HepG2 (cell line): ENCODE results near the gene ADM5. TPM values are rescaled to one million over a fixed set of nuclear protein-coding genes. Genes with fewer than 3 reads are reported as not detected.

Source experiments
- AKNA ChIP-seq: sonication (generic); formaldehyde crosslinking; IDR thresholded peaks from 2 replicates; pipeline ENCODE4 v1.4.0; 2020; ENCODE audit warnings: missing genetic modification reagents, borderline replicate concordance
- ATF2 ChIP-seq: sonication (generic); formaldehyde crosslinking; IDR thresholded peaks from 2 replicates; pipeline ENCODE4 v1.4.0; 2020; ENCODE audit warnings: missing genetic modification reagents
- CHCHD3 ChIP-seq: sonication (generic); formaldehyde crosslinking; IDR thresholded peaks from 2 replicates; pipeline ENCODE4 v1.8.0; 2022; ENCODE audit warnings: mild to moderate bottlenecking, missing genetic modification reagents, moderate library complexity
- ETV6 ChIP-seq: sonication (generic); formaldehyde crosslinking; conservative IDR thresholded peaks from 2 replicates; pipeline ENCODE4 v1.4.0; 2020; ENCODE audit warnings: missing genetic modification reagents
- HOMEZ ChIP-seq: IDR thresholded peaks from 2 replicates; pipeline ENCODE4 v1.6.1; 2016; ENCODE audit warnings: low read depth
- PCBP2 ChIP-seq: fragments of 200-400 bp; formaldehyde crosslinking; optimal IDR thresholded peaks from 2 replicates; pipeline ENCODE3; 2018; ENCODE audit warnings: low read length, low read depth; ENCODE audit not compliant: poor library complexity, severe bottlenecking
- RBFOX2 ChIP-seq: fragments of 200-400 bp; formaldehyde crosslinking; IDR thresholded peaks from 2 replicates; pipeline ENCODE4 v1.6.1; 2017; ENCODE audit warnings: low read depth, mild to moderate bottlenecking, low read length
- RFX5 ChIP-seq: IDR thresholded peaks from 2 replicates; pipeline ENCODE4 v1.6.1; 2011; ENCODE audit warnings: low read depth, low read length, improper control_type of control experiment
- ZBTB10 ChIP-seq: sonication (generic); formaldehyde crosslinking; IDR thresholded peaks from 2 replicates; pipeline ENCODE4 v1.4.0; 2020; ENCODE audit warnings: missing genetic modification reagents, borderline replicate concordance
- ZBTB26 ChIP-seq: IDR thresholded peaks from 2 replicates; pipeline ENCODE4 v1.6.1; 2016; ENCODE audit warnings: missing compliant biosample characterization, missing genetic modification reagents, borderline replicate concordance
- ZNF225 ChIP-seq: sonication (generic); formaldehyde crosslinking; IDR thresholded peaks from 2 replicates; pipeline ENCODE4 v1.4.0; 2020; ENCODE audit warnings: mild to moderate bottlenecking, missing genetic modification reagents
- ZNF33A ChIP-seq: sonication (generic); formaldehyde crosslinking; IDR thresholded peaks from 2 replicates; pipeline ENCODE4 v1.5.1; 2020; ENCODE audit warnings: missing genetic modification reagents, mild to moderate bottlenecking, moderate library complexity, borderline replicate concordance
- ZNF550 ChIP-seq: sonication (generic); formaldehyde crosslinking; IDR thresholded peaks from 2 replicates; pipeline ENCODE4 v1.4.0; 2020; ENCODE audit warnings: mild to moderate bottlenecking, missing genetic modification reagents, borderline replicate concordance
- ZNF768 ChIP-seq: sonication (generic); formaldehyde crosslinking; IDR thresholded peaks from 2 replicates; pipeline ENCODE4 v1.4.0; 2020; ENCODE audit warnings: missing genetic modification reagents
- ZNF775 ChIP-seq: sonication (generic); formaldehyde crosslinking; IDR thresholded peaks from 2 replicates; pipeline ENCODE4 v1.4.0; 2020; ENCODE audit warnings: missing genetic modification reagents, mild to moderate bottlenecking, moderate library complexity, borderline replicate concordance
- ZNF777 ChIP-seq: sonication (generic); formaldehyde crosslinking; IDR thresholded peaks from 2 replicates; pipeline ENCODE4 v1.4.0; 2020; ENCODE audit warnings: missing genetic modification reagents
- polyA plus RNA-seq, 8 experiments: library from polyadenylated mRNA; depleted of rRNA in 3 of 8; stranded (reverse) in 7 of 8; unstranded in 1 of 8; fragments of >200 nt; fragmentation: Illumina TruSeq in 4 of 8; extraction: Trizol in 4 of 8; gene quantifications; 2 replicates each; pipeline versions ENCODE4 v1.2.1 to v1.2.3, GENCODE V29; 2011 to 2016; ENCODE audit warnings: low read depth in 4 of 8, missing spikeins in 1 of 8, mixed read lengths in 1 of 8; ENCODE audit not compliant: insufficient read depth in 1 of 8
- total RNA-seq, 5 experiments: library from RNA; depleted of rRNA; stranded (reverse); fragments of >200 nt; fragmentation: Illumina TruSeq; extraction: Trizol; gene quantifications; 2 replicates each; pipeline ENCODE4 v1.2.3, GENCODE V29; 2016; ENCODE audit warnings: low read depth in 1 of 5

ADM5 gene
- total and polyA plus RNA-seq, 2 of the 13 experiments (the other 11 are each of a cell fraction or from before 2014, with no cell fraction given) = 2.7 to 4.1 TPM

- TF ChIP-seq ZNF775 (CRISPR knock-in tag) (no peak), ETV6 (CRISPR knock-in tag) (no peak), ATF2 (CRISPR knock-in tag) (0 out of 2 replicates have a peak, but pooled peaks have one; percentile 39), ZNF777 (CRISPR knock-in tag) (0 out of 2 replicates have a peak, but pooled peaks have one; percentile 17), HOMEZ (CRISPR knock-in tag) (0 out of 2 replicates have a peak, but pooled peaks have one; percentile 54), ZNF33A (CRISPR knock-in tag) (no peak), AKNA (CRISPR knock-in tag) (no peak), ZBTB10 (CRISPR knock-in tag) (no peak), RBFOX2 (no peak), ZBTB26 (CRISPR knock-in tag) (0 out of 2 replicates have a peak, but pooled peaks have one; percentile 73), RFX5 (no peak), PCBP2 (no peak), ZNF550 (CRISPR knock-in tag) (no peak), CHCHD3 (CRISPR knock-in tag) (no peak), ZNF768 (peak; percentile 83), ZNF225 (CRISPR knock-in tag) (no peak)
These were observed 17.1 kb upstream of the ADM5 start (continued) for GRCh38 chr19:49672131-49672919.
